ENCODE data around the gene PDE4D. TPM values are rescaled to one million over a fixed set of nuclear protein-coding genes. Genes with fewer than 3 reads are reported as not detected.

Gene PDE4D
- total and polyA plus RNA-seq, 2 donors: 21.2 to 30.3 TPM

DNA sequence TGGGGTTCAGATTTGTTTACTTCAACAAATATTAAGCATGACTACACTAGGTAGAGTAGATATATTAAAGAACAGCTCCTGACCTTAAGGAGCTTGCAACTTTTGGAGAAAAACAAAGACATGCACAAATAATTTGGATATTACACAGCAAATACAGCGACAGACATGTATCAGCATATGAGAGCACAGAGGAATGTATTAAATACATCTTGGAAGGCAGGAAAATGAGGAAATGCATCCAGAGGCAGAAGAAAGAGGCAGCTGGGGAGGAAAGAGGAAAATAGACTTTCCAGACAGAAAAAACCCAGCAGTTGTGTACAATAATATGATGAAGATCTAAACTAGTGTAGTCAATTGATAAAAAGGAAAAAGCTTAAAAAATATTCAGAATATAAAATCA lies 392.2 kb downstream of the PDE4D start:
- DNase-seq (ENCODE audit: low read depth in 6 of 9, low spot score in 9 of 9): no peak
- H3K27ac ChIP-seq (ENCODE audit: low read depth in 1 of 2, low read length in 1 of 2): no peak overlapping the region
- no peak overlapping the region for H3K4me3 ChIP-seq (ENCODE audit: low read length in 2 of 2)
- no peaks in the 10 kb centered on the region for H3K4me1 ChIP-seq (ENCODE audit: control insufficient read depth in 2 of 2, insufficient read depth in 2 of 2, low read length in 2 of 2)
- 99% methylated on average over 1 of the region's 1 CpG for WGBS
- H3K9me3 ChIP-seq (ENCODE audit: control insufficient read depth in 2 of 2, insufficient read depth in 1 of 2, low read length in 1 of 2): no peaks in the 10 kb centered on the region
- H3K36me3 ChIP-seq (ENCODE audit: control insufficient read depth in 2 of 2, insufficient read depth in 2 of 2, low read length in 1 of 2): no peaks in the 10 kb centered on the region
- H3K27me3 ChIP-seq (ENCODE audit: control insufficient read depth in 2 of 2, insufficient read depth in 1 of 2, low read length in 1 of 2): no peaks in the 10 kb centered on the region

- H3K27ac ChIP-seq (ENCODE audit: low read depth in 1 of 2, low read length in 1 of 2): no peak overlapping the region
- 92% methylated on average over 1 of the region's 1 CpG for WGBS
Observed at GRCh38 chr5:59500014-59500413, 393.5 kb downstream of the PDE4D start.

DNA sequence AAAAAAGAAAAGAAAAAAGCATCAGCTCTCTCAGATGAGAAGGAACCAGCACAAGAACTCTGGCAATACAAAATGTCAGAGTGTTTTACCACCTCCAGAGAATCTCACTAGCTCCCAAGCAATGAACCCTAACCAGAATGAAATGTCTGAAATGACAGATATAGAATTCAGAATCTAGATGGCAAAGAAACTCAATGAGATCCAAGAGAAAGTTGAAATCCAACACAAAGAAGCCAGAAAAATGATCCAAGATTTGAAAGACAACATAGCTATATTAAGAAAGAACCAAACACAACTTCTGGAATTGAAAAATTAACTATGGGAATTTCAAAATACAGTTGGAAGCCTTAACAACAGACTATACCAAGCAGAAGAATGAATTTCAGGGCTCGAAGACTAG lies 396.3 kb downstream of the PDE4D start:
- H3K27me3 ChIP-seq (ENCODE audit: control insufficient read depth in 2 of 2, insufficient read depth in 1 of 2, low read length in 1 of 2): no peaks in the 10 kb centered on the region
- no peaks in the 10 kb centered on the region for H3K9me3 ChIP-seq (ENCODE audit: control insufficient read depth in 2 of 2, insufficient read depth in 1 of 2, low read length in 1 of 2)
- DNase-seq (ENCODE audit: low read depth in 6 of 9, low spot score in 9 of 9): no peak
- H3K27ac ChIP-seq (ENCODE audit: low read depth in 1 of 2, low read length in 1 of 2): no peak overlapping the region
- no peaks in the 10 kb centered on the region for H3K4me1 ChIP-seq (ENCODE audit: control insufficient read depth in 2 of 2, insufficient read depth in 2 of 2, low read length in 2 of 2)
- no peak overlapping the region for H3K4me3 ChIP-seq (ENCODE audit: low read length in 2 of 2)
- H3K36me3 ChIP-seq (ENCODE audit: control insufficient read depth in 2 of 2, insufficient read depth in 2 of 2, low read length in 1 of 2): no peaks in the 10 kb centered on the region
- WGBS: 93% methylated on average over 1 of the region's 1 CpG

More at GRCh38 chr5:59500014-59500413, 393.5 kb downstream of the PDE4D start:
- Histone ChIP-seq H3K4me1 (ENCODE audit: control insufficient read depth in 2 of 2, insufficient read depth in 2 of 2, low read length in 2 of 2) (no peaks in the 10 kb centered on the region), H3K9me3 (ENCODE audit: control insufficient read depth in 2 of 2, insufficient read depth in 1 of 2, low read length in 1 of 2) (no peaks in the 10 kb centered on the region), H3K4me3 (ENCODE audit: low read length in 2 of 2) (no peak overlapping the region), H3K27me3 (ENCODE audit: control insufficient read depth in 2 of 2, insufficient read depth in 1 of 2, low read length in 1 of 2) (no peaks in the 10 kb centered on the region), H3K36me3 (ENCODE audit: control insufficient read depth in 2 of 2, insufficient read depth in 2 of 2, low read length in 1 of 2) (no peaks in the 10 kb centered on the region)
- DNase-seq (ENCODE audit: low read depth in 6 of 9, low spot score in 9 of 9): no peak

DNA sequence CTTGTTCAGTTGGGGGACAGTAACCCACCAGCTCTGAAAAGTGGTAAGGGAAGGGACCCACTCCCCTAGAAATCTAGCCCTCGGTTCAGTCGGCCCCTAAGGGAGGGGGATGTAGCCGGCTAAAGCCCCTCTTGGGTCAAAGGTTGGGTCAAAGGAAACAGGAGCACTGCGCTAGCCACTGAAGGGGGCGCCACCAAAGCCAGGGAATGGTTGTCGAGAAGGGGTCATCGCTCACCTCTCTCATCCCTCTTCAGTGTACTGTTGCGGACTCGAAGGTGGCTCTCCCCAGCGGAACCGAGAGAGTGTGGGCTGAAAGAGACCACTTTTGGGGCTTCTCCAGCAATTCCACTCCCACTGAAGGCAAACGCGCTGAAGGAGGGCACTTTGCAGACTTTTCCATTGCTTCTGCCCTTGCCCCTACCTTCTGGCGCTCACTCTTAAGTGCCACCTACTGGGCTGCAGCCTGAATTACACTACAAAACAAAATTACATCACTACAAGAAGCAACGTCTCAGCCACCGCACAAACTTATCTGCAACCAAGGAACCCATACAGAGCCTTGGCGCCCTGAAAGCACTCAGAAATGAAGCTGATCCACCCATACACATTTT lies 396.9 kb downstream of the PDE4D start:
- no peak overlapping the region for H3K4me3 ChIP-seq (ENCODE audit: low read length in 2 of 2)
- H3K27ac ChIP-seq (ENCODE audit: low read depth in 1 of 2, low read length in 1 of 2): no peak overlapping the region
- H3K4me1 ChIP-seq (ENCODE audit: control insufficient read depth in 2 of 2, insufficient read depth in 2 of 2, low read length in 2 of 2): no peaks in the 10 kb centered on the region
- no peaks in the 10 kb centered on the region for H3K36me3 ChIP-seq (ENCODE audit: control insufficient read depth in 2 of 2, insufficient read depth in 2 of 2, low read length in 1 of 2)
- no peaks in the 10 kb centered on the region for H3K9me3 ChIP-seq (ENCODE audit: control insufficient read depth in 2 of 2, insufficient read depth in 1 of 2, low read length in 1 of 2)
- WGBS: 97% methylated on average over 17 of the region's 17 CpGs
- peak in 1 of 9 donors; percentile 3 for DNase-seq (ENCODE audit: low read depth in 6 of 9, low spot score in 9 of 9)
- no peaks in the 10 kb centered on the region for H3K27me3 ChIP-seq (ENCODE audit: control insufficient read depth in 2 of 2, insufficient read depth in 1 of 2, low read length in 1 of 2)

DNA sequence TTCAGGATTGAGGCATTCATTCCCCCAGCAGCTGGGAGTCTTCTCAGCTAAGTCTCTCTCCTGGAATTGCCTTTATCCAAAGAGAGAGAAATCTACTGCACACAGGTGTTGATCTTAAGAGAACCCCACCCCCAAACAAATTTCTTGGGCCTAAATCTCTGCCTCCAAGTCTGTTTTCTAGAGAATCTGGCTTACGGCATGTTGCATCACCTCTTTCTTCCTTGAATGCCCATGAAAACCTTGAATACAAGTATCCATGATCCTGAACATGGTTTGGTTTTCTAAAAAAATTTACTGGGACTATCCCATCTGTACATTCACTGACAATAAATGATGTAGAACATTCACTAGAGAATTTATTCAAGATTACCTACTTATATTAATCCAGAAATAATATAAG lies 401.6 kb downstream of the PDE4D start:
- no peaks in the 10 kb centered on the region for H3K9me3 ChIP-seq (ENCODE audit: control insufficient read depth in 2 of 2, insufficient read depth in 1 of 2, low read length in 1 of 2)
- no peak for DNase-seq (ENCODE audit: low read depth in 6 of 9, low spot score in 9 of 9)
- no peaks in the 10 kb centered on the region for H3K4me1 ChIP-seq (ENCODE audit: control insufficient read depth in 2 of 2, insufficient read depth in 2 of 2, low read length in 2 of 2)
- no peaks in the 10 kb centered on the region for H3K36me3 ChIP-seq (ENCODE audit: control insufficient read depth in 2 of 2, insufficient read depth in 2 of 2, low read length in 1 of 2)
- H3K27me3 ChIP-seq (ENCODE audit: control insufficient read depth in 2 of 2, insufficient read depth in 1 of 2, low read length in 1 of 2): no peaks in the 10 kb centered on the region
- H3K27ac ChIP-seq (ENCODE audit: low read depth in 1 of 2, low read length in 1 of 2): no peak overlapping the region
- no peak overlapping the region for H3K4me3 ChIP-seq (ENCODE audit: low read length in 2 of 2)
- 100% methylated on average over 1 of the region's 1 CpG for WGBS

GRCh38 chr5:59489551-59489950 lies 404.0 kb downstream of the PDE4D start:
- Histone ChIP-seq H3K27me3 (ENCODE audit: control insufficient read depth in 2 of 2, insufficient read depth in 1 of 2, low read length in 1 of 2) (no peaks in the 10 kb centered on the region), H3K4me3 (ENCODE audit: low read length in 2 of 2) (no peak overlapping the region), H3K36me3 (ENCODE audit: control insufficient read depth in 2 of 2, insufficient read depth in 2 of 2, low read length in 1 of 2) (no peaks in the 10 kb centered on the region), H3K9me3 (ENCODE audit: control insufficient read depth in 2 of 2, insufficient read depth in 1 of 2, low read length in 1 of 2) (no peaks in the 10 kb centered on the region), H3K4me1 (ENCODE audit: control insufficient read depth in 2 of 2, insufficient read depth in 2 of 2, low read length in 2 of 2) (no peaks in the 10 kb centered on the region), H3K27ac (ENCODE audit: low read depth in 1 of 2, low read length in 1 of 2) (no peak overlapping the region)
- no peak for DNase-seq (ENCODE audit: low read depth in 6 of 9, low spot score in 9 of 9)
- WGBS: 99% methylated on average over 1 of the region's 1 CpG

DNA sequence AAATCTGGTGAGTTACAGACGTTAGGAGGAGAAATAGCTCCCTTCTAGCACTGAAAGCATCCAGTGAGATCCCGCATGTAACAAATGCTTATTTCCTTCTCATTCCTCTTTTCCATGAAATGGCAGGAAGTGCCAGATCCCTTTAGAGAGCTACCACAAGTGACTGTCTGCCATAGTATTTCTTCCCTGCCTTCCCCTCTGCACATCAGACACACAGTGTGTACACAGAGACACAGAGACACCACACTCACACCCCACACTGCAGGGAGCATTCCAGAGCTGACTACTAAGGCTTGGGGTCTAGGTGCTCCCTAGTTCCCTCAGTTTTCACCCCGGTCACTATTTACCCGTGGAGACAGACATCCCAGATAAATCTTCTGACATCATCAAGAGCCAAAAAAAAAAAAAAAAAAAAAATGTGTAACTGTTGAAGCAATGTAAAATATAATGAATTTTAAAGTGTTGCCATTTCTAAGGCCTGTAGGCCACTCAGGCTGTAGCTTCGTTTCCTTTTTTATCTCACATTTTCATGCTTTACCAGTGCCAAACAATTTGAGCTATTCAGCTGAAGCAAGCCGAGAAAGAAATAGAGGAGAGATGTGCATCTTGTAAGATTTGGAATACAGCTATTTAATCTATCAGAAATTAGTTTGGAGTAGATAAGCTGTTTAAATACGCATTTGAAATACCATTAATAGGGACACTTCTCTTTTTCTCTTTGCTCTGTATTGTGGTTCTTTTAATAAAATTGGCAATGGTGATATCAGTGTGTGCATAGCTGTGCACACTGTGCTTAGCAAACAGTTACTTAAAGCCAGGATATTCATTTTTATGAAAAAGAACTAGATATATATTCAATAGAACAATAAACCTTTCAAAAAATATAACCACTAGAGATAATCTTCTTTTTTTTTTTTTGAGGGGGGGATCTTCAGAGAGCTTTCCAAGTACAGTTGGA lies 405.5 kb downstream of the PDE4D start:
- DNase-seq (ENCODE audit: low read depth in 6 of 9, low spot score in 9 of 9): no peak
- 89% methylated on average over 7 of the region's 7 CpGs for WGBS
- no peak overlapping the region for H3K27ac ChIP-seq (ENCODE audit: low read depth in 1 of 2, low read length in 1 of 2)
- no peaks in the 10 kb centered on the region for H3K27me3 ChIP-seq (ENCODE audit: control insufficient read depth in 2 of 2, insufficient read depth in 1 of 2, low read length in 1 of 2)
- no peaks in the 10 kb centered on the region for H3K36me3 ChIP-seq (ENCODE audit: control insufficient read depth in 2 of 2, insufficient read depth in 2 of 2, low read length in 1 of 2)
- H3K4me3 ChIP-seq (ENCODE audit: low read length in 2 of 2): no peak overlapping the region
- H3K4me1 ChIP-seq (ENCODE audit: control insufficient read depth in 2 of 2, insufficient read depth in 2 of 2, low read length in 2 of 2): no peaks in the 10 kb centered on the region
- no peaks in the 10 kb centered on the region for H3K9me3 ChIP-seq (ENCODE audit: control insufficient read depth in 2 of 2, insufficient read depth in 1 of 2, low read length in 1 of 2)

DNA sequence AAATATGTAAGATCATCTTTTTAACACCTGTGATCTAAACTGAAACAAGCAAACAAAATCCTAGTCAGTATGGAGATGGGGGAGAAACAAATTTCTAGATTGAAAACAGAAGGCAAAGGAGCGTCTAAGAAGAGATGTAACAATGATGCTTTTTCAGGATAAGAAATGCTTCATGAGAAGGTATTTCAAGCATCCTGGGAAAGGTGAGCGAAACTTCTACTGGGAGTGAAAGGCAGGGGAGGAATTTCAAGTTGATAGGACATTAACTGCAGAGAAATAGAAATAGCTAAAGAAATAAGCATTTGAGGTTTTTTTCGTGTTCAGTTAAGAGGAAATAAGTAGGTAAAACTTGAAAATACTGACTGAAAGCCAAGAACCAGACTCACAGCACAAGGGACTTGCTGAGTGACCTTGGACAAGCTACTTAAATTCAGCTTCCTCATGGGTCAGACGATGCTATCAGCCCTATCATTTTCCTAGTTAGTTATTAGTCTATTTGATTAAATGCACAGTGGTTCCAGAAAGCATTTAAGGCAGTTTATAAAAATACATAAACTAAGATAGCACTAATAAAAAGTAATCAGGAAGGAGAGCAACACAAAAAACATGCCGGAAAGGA lies 406.3 kb downstream of the PDE4D start:
- DNase-seq (ENCODE audit: low read depth in 6 of 9, low spot score in 9 of 9): no peak
- Histone ChIP-seq H3K4me1 (ENCODE audit: control insufficient read depth in 2 of 2, insufficient read depth in 2 of 2, low read length in 2 of 2) (no peaks in the 10 kb centered on the region), H3K36me3 (ENCODE audit: control insufficient read depth in 2 of 2, insufficient read depth in 2 of 2, low read length in 1 of 2) (no peaks in the 10 kb centered on the region), H3K4me3 (ENCODE audit: low read length in 2 of 2) (no peak overlapping the region), H3K9me3 (ENCODE audit: control insufficient read depth in 2 of 2, insufficient read depth in 1 of 2, low read length in 1 of 2) (no peaks in the 10 kb centered on the region), H3K27ac (ENCODE audit: low read depth in 1 of 2, low read length in 1 of 2) (no peak overlapping the region), H3K27me3 (ENCODE audit: control insufficient read depth in 2 of 2, insufficient read depth in 1 of 2, low read length in 1 of 2) (no peaks in the 10 kb centered on the region)
- WGBS: 85% methylated on average over 5 of the region's 5 CpGs

- 96% methylated on average over 2 of the region's 2 CpGs for WGBS
- H3K27ac ChIP-seq (ENCODE audit: low read depth in 1 of 2, low read length in 1 of 2): no peak overlapping the region
- no peak for DNase-seq (ENCODE audit: low read depth in 6 of 9, low spot score in 9 of 9)
Observed at GRCh38 chr5:59486508-59486907, 407.0 kb downstream of the PDE4D start.

More at GRCh38 chr5:59486508-59486907, 407.0 kb downstream of the PDE4D start:
- no peaks in the 10 kb centered on the region for H3K36me3 ChIP-seq (ENCODE audit: control insufficient read depth in 2 of 2, insufficient read depth in 2 of 2, low read length in 1 of 2)
- no peaks in the 10 kb centered on the region for H3K4me1 ChIP-seq (ENCODE audit: control insufficient read depth in 2 of 2, insufficient read depth in 2 of 2, low read length in 2 of 2)
- H3K27me3 ChIP-seq (ENCODE audit: control insufficient read depth in 2 of 2, insufficient read depth in 1 of 2, low read length in 1 of 2): no peaks in the 10 kb centered on the region
- H3K4me3 ChIP-seq (ENCODE audit: low read length in 2 of 2): no peak overlapping the region
- H3K9me3 ChIP-seq (ENCODE audit: control insufficient read depth in 2 of 2, insufficient read depth in 1 of 2, low read length in 1 of 2): no peaks in the 10 kb centered on the region
